ENCODE measurements around the gene APCDD1L.

The APCDD1L gene

DNA sequence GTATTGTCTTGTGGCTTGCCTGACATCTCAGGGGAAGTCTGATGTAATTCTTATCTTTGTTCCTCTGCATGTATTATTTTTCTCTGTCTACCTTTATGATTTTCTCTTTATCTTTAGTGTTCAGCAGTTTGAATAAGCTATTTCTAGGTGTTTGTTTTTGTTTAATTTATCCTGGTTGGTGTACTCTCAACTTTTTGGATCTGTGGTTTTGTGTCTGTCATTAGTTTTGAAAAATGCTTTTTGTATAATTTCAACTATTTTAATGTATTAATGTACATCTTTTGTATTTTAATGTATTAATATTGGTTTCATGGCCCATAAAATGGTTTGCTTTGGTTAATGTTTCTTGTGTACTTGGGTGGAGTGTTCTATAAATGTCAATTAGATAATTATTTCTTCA, 15.9 kb upstream of the APCDD1L start:
- DNase-seq (ENCODE audit: insufficient read length, low spot score) (no peak), FAIRE-seq (no peak)
- TF ChIP-seq POU2F2 (IDR thresholded peaks at IDR 0.05; ENCODE audit: low read depth, low read length), result no peak
- TF ChIP-seq POLR2AphosphoS5 (IDR thresholded peaks at IDR 0.05; ENCODE audit: low read depth, low read length), result no peak
- no peak for TF ChIP-seq PAX5 (IDR thresholded peaks at IDR 0.05; ENCODE audit: insufficient read depth, low read length, severe bottlenecking)
- TF ChIP-seq POLR2A (IDR thresholded peaks at IDR 0.05; ENCODE audit: low read depth, low read length), result no peak
- TF ChIP-seq TAF1 (IDR thresholded peaks at IDR 0.05; ENCODE audit: low read depth, low read length), result no peak
- no peak for TF ChIP-seq SPI1 (IDR thresholded peaks at IDR 0.05; ENCODE audit: low read depth, low read length)

DNA sequence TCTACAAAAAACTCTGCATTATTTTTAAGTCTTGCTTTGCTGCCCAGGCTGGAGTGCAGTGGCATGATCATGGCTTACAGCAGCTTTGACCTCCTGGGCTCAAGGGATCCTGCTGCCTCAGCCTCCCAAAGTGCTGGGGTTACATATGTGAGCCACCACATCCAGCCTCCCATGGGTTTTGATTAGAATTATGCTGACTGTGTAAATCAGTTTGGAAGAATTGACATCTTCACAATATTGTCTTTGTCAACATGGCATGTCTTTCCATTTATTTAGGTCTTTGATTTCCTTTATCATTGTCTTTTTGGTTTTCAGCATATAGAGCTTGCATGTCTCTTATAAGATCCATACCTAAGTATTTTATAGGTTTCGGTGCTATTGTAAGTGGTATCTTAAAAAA, 13.2 kb upstream of the APCDD1L start:
- no peak for FAIRE-seq
- no peak for DNase-seq (ENCODE audit: insufficient read length, low spot score)
- TF ChIP-seq POLR2AphosphoS5 (IDR thresholded peaks at IDR 0.05; ENCODE audit: low read depth, low read length), result no peak

DNA sequence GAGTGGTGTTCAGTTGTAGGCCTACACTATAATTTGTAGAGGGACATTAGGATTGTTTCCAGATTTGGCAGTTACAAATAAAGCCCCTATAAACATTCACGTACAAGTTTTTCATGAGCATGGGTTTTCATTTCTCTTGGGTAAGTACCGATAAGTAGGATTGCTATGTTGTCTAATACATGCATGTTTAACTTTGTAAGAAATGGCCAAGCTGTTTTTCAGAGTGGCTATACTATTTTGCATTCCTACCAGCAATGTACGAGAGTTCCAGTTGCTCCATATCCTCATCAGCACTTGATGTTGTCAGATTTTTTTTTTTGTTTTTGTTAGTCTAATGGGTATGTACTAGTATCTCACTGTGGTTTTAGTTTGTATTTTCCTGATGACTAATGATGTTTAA, 11.2 kb upstream of the APCDD1L start:
- FAIRE-seq, result no peak
- TF ChIP-seq POLR2A (IDR thresholded peaks at IDR 0.05; ENCODE audit: low read depth, low read length) (no peak), PAX5 (IDR thresholded peaks at IDR 0.05; ENCODE audit: insufficient read depth, low read length, severe bottlenecking) (no peak), POLR2AphosphoS5 (IDR thresholded peaks at IDR 0.05; ENCODE audit: low read depth, low read length) (no peak), POU2F2 (IDR thresholded peaks at IDR 0.05; ENCODE audit: low read depth, low read length) (no peak), SPI1 (IDR thresholded peaks at IDR 0.05; ENCODE audit: low read depth, low read length) (no peak), TAF1 (IDR thresholded peaks at IDR 0.05; ENCODE audit: low read depth, low read length) (no peak)
- no peak for DNase-seq (ENCODE audit: insufficient read length, low spot score)

DNA sequence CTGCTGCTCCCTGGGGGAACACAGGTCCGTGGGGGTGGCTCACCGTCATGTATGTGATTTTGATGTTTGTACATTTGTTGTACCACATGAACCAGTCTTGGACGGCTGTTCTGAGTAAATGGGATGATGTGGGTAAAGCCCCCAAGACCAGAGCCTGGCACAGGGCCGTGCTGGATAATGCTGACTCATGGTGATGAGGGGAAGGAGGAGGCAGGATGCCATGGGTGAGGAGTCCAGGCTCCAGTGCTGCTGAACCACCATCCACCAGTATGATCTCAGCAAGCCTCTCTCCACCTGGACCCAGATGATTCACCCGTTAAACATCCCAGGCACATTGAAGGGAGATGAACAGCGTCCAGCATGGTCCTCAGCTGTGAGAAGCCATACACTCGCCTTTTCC, 9.6 kb upstream of the APCDD1L start:
- no peak for DNase-seq (ENCODE audit: insufficient read length, low spot score)
- FAIRE-seq, result no peak
- no peak for TF ChIP-seq TAF1 (IDR thresholded peaks at IDR 0.05; ENCODE audit: low read depth, low read length)
- no peak for TF ChIP-seq POLR2A (IDR thresholded peaks at IDR 0.05; ENCODE audit: low read depth, low read length)
- no peak for TF ChIP-seq POLR2AphosphoS5 (IDR thresholded peaks at IDR 0.05; ENCODE audit: low read depth, low read length)
- TF ChIP-seq POU2F2 (IDR thresholded peaks at IDR 0.05; ENCODE audit: low read depth, low read length), result no peak
- no peak for TF ChIP-seq PAX5 (IDR thresholded peaks at IDR 0.05; ENCODE audit: insufficient read depth, low read length, severe bottlenecking)
- TF ChIP-seq SPI1 (IDR thresholded peaks at IDR 0.05; ENCODE audit: low read depth, low read length), result no peak

DNA sequence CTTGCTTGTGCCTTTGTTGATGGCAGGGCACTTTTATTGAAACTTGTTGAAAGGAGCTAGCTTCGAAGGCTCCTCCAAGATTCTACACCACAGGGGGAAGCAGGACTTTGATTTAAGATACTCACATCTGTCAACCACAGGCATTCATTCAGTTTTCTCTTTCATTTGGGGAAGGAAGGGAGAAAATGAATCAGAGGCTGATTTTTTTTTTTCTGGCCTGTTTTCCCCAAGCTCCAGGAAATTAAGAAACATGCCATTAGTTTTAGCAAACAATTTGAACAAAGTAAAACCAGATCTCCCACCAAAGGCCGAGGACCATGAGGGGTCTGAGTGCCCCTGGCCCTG, 8.7 kb upstream of the APCDD1L start:
- no peak for TF ChIP-seq POLR2A (IDR thresholded peaks at IDR 0.05; ENCODE audit: low read depth, low read length)
- TF ChIP-seq POU2F2 (IDR thresholded peaks at IDR 0.05; ENCODE audit: low read depth, low read length), result no peak
- TF ChIP-seq PAX5 (IDR thresholded peaks at IDR 0.05; ENCODE audit: insufficient read depth, low read length, severe bottlenecking), result no peak
- no peak for TF ChIP-seq POLR2AphosphoS5 (IDR thresholded peaks at IDR 0.05; ENCODE audit: low read depth, low read length)
- no peak for TF ChIP-seq TAF1 (IDR thresholded peaks at IDR 0.05; ENCODE audit: low read depth, low read length)
- no peak for TF ChIP-seq SPI1 (IDR thresholded peaks at IDR 0.05; ENCODE audit: low read depth, low read length)
- no peak for DNase-seq (ENCODE audit: insufficient read length, low spot score)
- no peak for FAIRE-seq

DNA sequence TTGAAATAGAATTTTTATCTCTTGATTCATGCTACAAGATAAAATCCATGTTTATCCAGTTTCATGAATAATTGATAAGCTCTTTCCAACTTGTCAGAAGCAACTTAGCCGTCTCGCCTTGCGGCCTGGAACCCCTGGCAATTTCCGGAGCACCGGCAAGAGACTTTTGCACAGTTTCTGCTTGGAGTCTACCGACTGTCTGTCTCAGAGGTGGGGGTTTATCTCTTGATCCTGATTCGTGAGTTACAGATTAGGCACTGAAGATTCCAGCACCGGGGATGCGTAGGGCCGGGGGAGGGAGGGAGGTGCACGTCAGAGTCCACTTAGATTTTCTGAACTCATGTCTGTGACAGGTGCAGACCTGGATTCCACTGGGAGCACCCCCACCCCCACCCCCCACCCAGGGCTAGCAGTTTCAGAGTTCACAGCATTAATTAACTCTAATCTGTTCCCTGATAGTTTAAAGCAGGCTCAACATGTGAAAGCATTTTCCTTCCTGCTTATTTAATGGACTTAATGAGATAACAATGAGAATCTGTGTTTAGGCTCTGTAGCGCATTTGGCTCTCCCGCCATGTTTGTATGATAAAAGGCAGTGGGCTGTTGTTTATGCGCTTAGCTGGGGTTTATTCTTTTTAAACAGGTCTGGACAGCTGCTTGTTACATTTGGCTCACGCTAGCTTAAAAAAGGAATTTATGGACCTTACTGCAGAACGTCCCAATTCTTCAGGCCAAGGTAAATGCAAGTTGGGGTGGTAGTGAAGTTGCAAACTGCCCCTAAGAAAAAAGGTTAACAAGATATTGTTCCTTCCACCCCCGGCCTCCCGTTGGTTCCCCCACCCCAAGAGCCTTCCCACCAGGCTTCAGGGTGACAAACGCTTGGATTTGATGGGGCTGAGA, 8.1 kb upstream of the APCDD1L start:
- FAIRE-seq, result no peak
- DNase-seq (ENCODE audit: insufficient read length, low spot score), result no peak
- no peak for TF ChIP-seq PAX5 (IDR thresholded peaks at IDR 0.05; ENCODE audit: insufficient read depth, low read length, severe bottlenecking)

DNA sequence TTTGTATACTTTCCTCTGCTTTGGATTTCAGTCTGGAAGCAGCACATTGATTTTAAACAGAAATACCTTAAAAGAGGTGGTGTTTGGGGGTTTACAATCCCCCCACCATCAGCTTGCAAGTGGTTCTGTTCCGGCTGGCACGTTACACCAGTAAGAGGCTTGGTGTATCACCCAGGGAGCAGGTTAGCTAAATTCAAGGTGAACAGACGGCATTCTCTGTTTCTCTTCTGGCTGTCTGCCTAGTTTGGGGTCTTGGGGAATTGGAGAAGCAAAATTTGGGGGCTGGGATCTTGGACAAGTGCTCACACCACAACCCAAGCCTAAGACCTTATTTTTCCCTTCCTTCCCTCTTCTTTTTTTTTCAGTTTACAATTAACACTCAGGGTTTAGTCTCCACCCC, 7.5 kb upstream of the APCDD1L start:
- TF ChIP-seq POLR2A (IDR thresholded peaks at IDR 0.05; ENCODE audit: low read depth, low read length) (no peak), TAF1 (IDR thresholded peaks at IDR 0.05; ENCODE audit: low read depth, low read length) (no peak), POLR2AphosphoS5 (IDR thresholded peaks at IDR 0.05; ENCODE audit: low read depth, low read length) (no peak), SPI1 (IDR thresholded peaks at IDR 0.05; ENCODE audit: low read depth, low read length) (no peak), PAX5 (IDR thresholded peaks at IDR 0.05; ENCODE audit: insufficient read depth, low read length, severe bottlenecking) (no peak), POU2F2 (IDR thresholded peaks at IDR 0.05; ENCODE audit: low read depth, low read length) (no peak)
- FAIRE-seq, result no peak
- DNase-seq (ENCODE audit: insufficient read length, low spot score), result no peak

DNA sequence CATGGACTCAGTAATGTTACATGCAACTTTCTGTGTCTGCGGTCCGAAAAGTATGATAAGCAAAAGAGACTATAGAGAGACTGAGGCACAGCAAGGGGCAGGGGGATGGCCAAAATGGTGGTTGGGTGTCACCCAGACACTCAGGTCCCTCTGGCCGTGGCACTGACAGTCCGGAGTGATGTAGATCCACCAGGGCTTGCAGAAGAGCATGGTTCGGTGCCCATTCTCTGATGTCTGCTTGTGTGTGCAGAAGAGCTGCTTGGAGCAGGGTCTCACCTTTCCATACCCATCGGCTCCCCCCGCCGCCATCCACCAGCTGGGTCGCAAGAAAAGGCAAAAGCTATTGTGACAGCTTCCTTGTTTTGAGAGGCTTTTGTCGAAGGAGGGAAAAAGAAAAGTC, 6.6 kb upstream of the APCDD1L start:
- TF ChIP-seq POLR2AphosphoS5 (IDR thresholded peaks at IDR 0.05; ENCODE audit: low read depth, low read length) (no peak), TAF1 (IDR thresholded peaks at IDR 0.05; ENCODE audit: low read depth, low read length) (no peak), POU2F2 (IDR thresholded peaks at IDR 0.05; ENCODE audit: low read depth, low read length) (no peak), SPI1 (IDR thresholded peaks at IDR 0.05; ENCODE audit: low read depth, low read length) (no peak), POLR2A (IDR thresholded peaks at IDR 0.05; ENCODE audit: low read depth, low read length) (no peak), PAX5 (IDR thresholded peaks at IDR 0.05; ENCODE audit: insufficient read depth, low read length, severe bottlenecking) (no peak)
- DNase-seq (ENCODE audit: insufficient read length, low spot score), result no peak
- no peak for FAIRE-seq

DNA sequence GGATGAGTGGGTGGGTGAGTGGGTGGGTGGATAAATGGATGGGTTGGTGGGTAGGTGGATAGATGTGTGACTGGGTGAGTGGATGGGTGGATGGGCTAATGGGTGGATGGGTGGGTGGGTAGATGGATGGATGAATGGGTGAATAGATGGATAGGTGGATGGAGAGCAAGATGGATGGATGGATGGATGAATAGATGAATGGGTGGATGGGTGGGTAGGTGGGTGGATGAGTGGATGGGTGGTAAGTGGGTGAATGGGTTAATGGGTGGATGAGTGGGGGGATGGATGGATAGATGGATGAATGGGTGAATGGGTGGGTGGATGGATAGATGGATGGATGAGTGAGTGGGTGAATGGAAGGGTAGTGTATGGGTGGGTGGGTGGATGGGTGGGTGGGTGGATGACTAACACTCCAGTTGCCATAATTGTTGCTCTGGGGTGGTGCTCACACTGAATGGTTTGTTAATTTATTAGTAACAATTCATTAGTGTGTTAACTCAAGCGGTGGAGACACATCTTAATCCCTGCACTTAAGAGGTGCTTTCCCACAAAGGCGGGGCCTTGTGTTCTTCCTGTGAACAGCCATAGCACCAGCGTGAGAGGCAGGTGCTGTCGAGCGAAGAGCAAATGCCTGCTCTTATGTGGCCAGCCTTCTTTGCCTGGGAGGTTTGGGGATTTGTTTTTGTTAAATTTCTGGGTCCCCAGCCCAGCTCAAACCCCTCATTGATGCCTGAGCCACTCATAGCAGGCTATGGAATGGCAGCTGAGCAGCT, 4.9 kb upstream of the APCDD1L start:
- DNase-seq (ENCODE audit: insufficient read length, low spot score) (no peak), FAIRE-seq (no peak)
- no peak for TF ChIP-seq POLR2A (IDR thresholded peaks at IDR 0.05; ENCODE audit: low read depth, low read length)
- TF ChIP-seq TAF1 (IDR thresholded peaks at IDR 0.05; ENCODE audit: low read depth, low read length), result no peak
- no peak for TF ChIP-seq POU2F2 (IDR thresholded peaks at IDR 0.05; ENCODE audit: low read depth, low read length)
- no peak for TF ChIP-seq PAX5 (IDR thresholded peaks at IDR 0.05; ENCODE audit: insufficient read depth, low read length, severe bottlenecking)
- no peak for TF ChIP-seq POLR2AphosphoS5 (IDR thresholded peaks at IDR 0.05; ENCODE audit: low read depth, low read length)
- TF ChIP-seq SPI1 (IDR thresholded peaks at IDR 0.05; ENCODE audit: low read depth, low read length), result no peak

Measured in GM12891 (cell line).